Measurements from ENCODE around the gene RAB36. TPM values are rescaled to one million over a fixed set of nuclear protein-coding genes. Genes with fewer than 3 reads are reported as not detected.

RAB36 gene
- total RNA-seq, 2 experiments from 2014 or later: 0.20 to 0.22 TPM

DNA sequence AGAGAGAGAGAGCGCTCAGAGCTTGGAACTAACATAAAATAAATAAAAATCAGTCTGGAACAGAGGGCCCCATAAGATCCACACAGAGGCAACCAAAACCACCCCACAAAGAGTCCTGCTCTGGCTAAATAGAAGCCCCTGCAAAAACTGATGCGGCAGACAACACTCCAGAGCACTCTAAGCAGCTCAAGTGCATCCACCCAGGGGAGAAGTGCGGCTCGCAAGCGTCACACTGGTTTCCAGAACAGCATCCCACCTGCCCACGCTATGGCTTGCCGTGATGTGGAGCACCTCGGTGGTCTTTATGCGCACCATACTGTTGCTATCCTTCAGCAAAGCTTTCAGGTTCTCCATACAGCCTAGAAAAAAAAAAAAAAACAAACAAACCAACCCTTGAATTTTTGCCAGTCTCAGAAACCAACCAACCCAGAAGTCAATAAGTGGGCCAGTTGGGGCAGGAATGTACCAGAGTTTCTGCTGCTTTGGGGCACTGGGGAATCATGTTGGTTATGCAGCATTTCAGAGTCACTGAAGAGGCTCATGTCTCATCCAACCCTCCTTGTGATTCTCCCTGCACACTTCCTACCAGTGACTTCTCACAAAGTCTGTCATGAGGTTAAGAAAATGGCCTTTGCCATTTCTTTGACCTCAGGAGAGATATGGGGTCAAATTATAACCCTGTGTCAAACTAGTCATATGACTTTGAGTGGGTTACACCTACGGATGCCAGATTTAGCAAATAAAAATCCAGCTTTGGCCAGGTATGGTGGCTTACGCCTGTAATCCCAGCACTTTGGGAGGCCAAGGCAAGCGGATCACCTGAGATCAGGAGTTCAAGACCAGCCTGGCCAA, 6.5 kb upstream of the RAB36 start:
- Mint-ChIP-seq H3K36me3 (ENCODE audit: low read depth) (no peaks in the 10 kb centered on the region), H3K27ac (peak overlapping the region; percentile 90), H3K4me1 (ENCODE audit: low read depth) (peaks cover 67% of the 10 kb centered on the region), H3K27me3 (no peaks in the 10 kb centered on the region), H3K9me3 (no peaks in the 10 kb centered on the region), H3K4me3 (no peak overlapping the region)
- ATAC-seq (no peak), DNase-seq (no peak)
- ChIA-PET CTCF (interaction anchor here (0.9 to 2.4 kb wide), 10 partner anchors 11 to 255 kb away, joined by 3 to 14 read pairs (median 6); partner anchors contain the start of gene GNAZ), POLR2A (no interaction called here)
- TF ChIP-seq, protein P1, sequence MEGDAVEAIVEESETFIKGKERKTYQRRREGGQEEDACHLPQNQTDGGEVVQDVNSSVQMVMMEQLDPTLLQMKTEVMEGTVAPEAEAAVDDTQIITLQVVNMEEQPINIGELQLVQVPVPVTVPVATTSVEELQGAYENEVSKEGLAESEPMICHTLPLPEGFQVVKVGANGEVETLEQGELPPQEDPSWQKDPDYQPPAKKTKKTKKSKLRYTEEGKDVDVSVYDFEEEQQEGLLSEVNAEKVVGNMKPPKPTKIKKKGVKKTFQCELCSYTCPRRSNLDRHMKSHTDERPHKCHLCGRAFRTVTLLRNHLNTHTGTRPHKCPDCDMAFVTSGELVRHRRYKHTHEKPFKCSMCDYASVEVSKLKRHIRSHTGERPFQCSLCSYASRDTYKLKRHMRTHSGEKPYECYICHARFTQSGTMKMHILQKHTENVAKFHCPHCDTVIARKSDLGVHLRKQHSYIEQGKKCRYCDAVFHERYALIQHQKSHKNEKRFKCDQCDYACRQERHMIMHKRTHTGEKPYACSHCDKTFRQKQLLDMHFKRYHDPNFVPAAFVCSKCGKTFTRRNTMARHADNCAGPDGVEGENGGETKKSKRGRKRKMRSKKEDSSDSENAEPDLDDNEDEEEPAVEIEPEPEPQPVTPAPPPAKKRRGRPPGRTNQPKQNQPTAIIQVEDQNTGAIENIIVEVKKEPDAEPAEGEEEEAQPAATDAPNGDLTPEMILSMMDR (IDR thresholded peaks at IDR 0.05): no peak
- intact Hi-C loops (cut with micrococcal nuclease): no loop called here

DNA sequence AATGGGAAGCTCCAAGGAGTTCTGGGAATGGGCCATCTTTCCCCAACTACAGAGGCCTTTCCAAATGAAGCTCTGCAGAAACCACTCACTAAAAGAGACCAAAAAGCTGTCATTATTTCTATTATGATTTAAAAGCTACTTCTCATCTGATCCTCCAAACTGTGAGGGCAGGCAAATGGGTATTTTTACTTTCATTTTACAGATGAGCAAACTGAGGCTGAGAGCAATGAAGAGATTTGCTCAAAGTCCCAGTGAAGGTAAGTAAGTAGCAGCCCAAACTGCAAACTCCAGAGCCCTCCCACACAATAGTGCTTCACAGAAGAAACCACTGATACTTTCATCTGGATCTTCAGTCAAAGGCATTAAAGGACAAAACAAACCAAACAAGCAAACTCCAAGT, 4.9 kb upstream of the RAB36 start:
- Mint-ChIP-seq H3K9me3 (no peaks in the 10 kb centered on the region), H3K4me3 (no peak overlapping the region), H3K36me3 (ENCODE audit: low read depth) (no peaks in the 10 kb centered on the region), H3K27me3 (no peaks in the 10 kb centered on the region), H3K27ac (no peak overlapping the region), H3K4me1 (ENCODE audit: low read depth) (peaks cover 78% of the 10 kb centered on the region)
- TF ChIP-seq, protein P1 (IDR thresholded peaks at IDR 0.05): no peak
- no peak for DNase-seq
- ATAC-seq: no peak
- CTCF ChIA-PET: interaction anchor here (1.3 to 2.1 kb wide), 5 partner anchors 12 to 371 kb away, joined by 3 to 13 read pairs (median 4); no protein-coding TSS in a partner anchor
- intact Hi-C loops (cut with micrococcal nuclease): no loop called here
- POLR2A ChIA-PET: no interaction called here

- no peaks in the 10 kb centered on the region for H3K9me3 Mint-ChIP-seq
- ChIA-PET POLR2A (interaction anchor here (0.6 to 1.2 kb wide), 2 partner anchors 11 to 22 kb away, joined by 3 read pairs; no protein-coding TSS in a partner anchor), CTCF (interaction anchor here (0.9 to 1.0 kb wide), 2 partner anchors 139 to 148 kb away, joined by 3 to 4 read pairs; no protein-coding TSS in a partner anchor)
- peaks cover 62% of the 10 kb centered on the region for H3K4me1 Mint-ChIP-seq (ENCODE audit: low read depth)
- TF ChIP-seq, protein P1 (IDR thresholded peaks at IDR 0.05): no peak
- DNase-seq (no peak), ATAC-seq (no peak)
- intact Hi-C loops (cut with micrococcal nuclease): no loop called here
- peak overlapping the region; percentile 81 for H3K27ac Mint-ChIP-seq
- peak overlapping the region; percentile 59 for H3K4me3 Mint-ChIP-seq
- H3K27me3 Mint-ChIP-seq: no peaks in the 10 kb centered on the region
- no peaks in the 10 kb centered on the region for H3K36me3 Mint-ChIP-seq (ENCODE audit: low read depth)
These were observed 2.7 kb upstream of the RAB36 start for GRCh38 chr22:23142546-23143105.

GRCh38 chr22:23143119-23143518, 2.2 kb upstream of the RAB36 start:
- ChIA-PET CTCF (interaction anchor here (1.0 to 2.8 kb wide), 2 partner anchors 184 to 186 kb away, joined by 4 to 14 read pairs; no protein-coding TSS in a partner anchor), POLR2A (no interaction called here)
- intact Hi-C loops (cut with micrococcal nuclease): no loop called here
- Mint-ChIP-seq H3K27me3 (no peaks in the 10 kb centered on the region), H3K9me3 (no peaks in the 10 kb centered on the region), H3K4me1 (ENCODE audit: low read depth) (peaks cover 57% of the 10 kb centered on the region), H3K27ac (no peak overlapping the region), H3K36me3 (ENCODE audit: low read depth) (no peaks in the 10 kb centered on the region), H3K4me3 (no peak overlapping the region)
- ATAC-seq (no peak), DNase-seq (no peak)
- TF ChIP-seq, protein P1 (IDR thresholded peaks at IDR 0.05): no peak

DNA sequence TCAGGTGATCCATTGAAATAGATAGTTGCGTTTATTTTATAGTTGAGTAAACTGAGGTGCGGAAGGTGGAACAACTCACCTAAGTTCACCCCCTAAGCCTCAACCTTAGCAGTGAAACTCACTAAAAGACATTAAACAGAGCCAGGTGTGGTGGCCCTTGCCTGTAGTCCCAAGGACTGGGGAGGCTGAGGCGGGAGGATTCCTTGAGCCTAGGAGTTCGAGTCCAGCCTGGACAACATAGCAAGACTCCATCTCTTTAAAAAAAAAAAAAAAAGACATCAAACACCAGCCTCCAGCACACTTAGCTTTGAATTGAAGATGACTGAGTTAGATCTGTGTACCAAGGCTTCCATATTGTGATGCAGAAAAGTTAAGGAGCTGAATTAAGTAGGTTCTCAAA, 845 bp upstream of the RAB36 start:
- intact Hi-C loops (cut with micrococcal nuclease): no loop called here
- DNase-seq (no peak), ATAC-seq (no peak)
- ChIA-PET POLR2A (no interaction called here), CTCF (interaction anchor here (0.7 to 2.8 kb wide), 7 partner anchors 12 to 242 kb away, joined by 3 to 14 read pairs (median 3); no protein-coding TSS in a partner anchor)
- TF ChIP-seq, protein P1 (IDR thresholded peaks at IDR 0.05): no peak
- H3K4me1 Mint-ChIP-seq (ENCODE audit: low read depth): peaks cover 47% of the 10 kb centered on the region
- H3K27me3 Mint-ChIP-seq: no peaks in the 10 kb centered on the region
- no peaks in the 10 kb centered on the region for H3K36me3 Mint-ChIP-seq (ENCODE audit: low read depth)
- H3K27ac Mint-ChIP-seq: no peak overlapping the region
- H3K9me3 Mint-ChIP-seq: no peaks in the 10 kb centered on the region
- no peak overlapping the region for H3K4me3 Mint-ChIP-seq

Data from activated CD8-positive, alpha-beta T cell treated with anti-CD3 and anti-CD28 coated beads for 36 hours (primary cell).